SK-N-SH treated with all-trans-retinoic acid at 6 μM for 48 hours (cell line): ENCODE measurements around the gene UVRAG.

ENCODE experiments used
- ATAC-seq: fragments of 200-7000 bp; cut with Tn5 transposase; 3 replicates; pipeline ENCODE4 v1.9.1; 2020; ENCODE audit warnings: mild to moderate bottlenecking, moderate library complexity
- BACH2 ChIP-seq: fragments of 250-450 bp; sonication (Bioruptor Pico); IDR thresholded peaks from 2 replicates; pipeline ENCODE4 v1.9.0; 2021; ENCODE audit warnings: mild to moderate bottlenecking, borderline replicate concordance
- CSDC2 ChIP-seq: fragments of 250-450 bp; sonication (Bioruptor Pico); IDR thresholded peaks from 2 replicates; pipeline ENCODE4 v1.5.0; 2020; ENCODE audit warnings: mild to moderate bottlenecking, moderate library complexity
- ESRRG ChIP-seq: fragments of 250-450 bp; sonication (Bioruptor Pico); IDR thresholded peaks from 2 replicates; pipeline ENCODE4 v1.6.1; 2021; ENCODE audit warnings: mild to moderate bottlenecking
- GLIS3 ChIP-seq: fragments of 250-450 bp; sonication (Bioruptor Pico); IDR thresholded peaks from 2 replicates; pipeline ENCODE4 v1.5.0; 2020; ENCODE audit warnings: mild to moderate bottlenecking, moderate library complexity
- ISL1 ChIP-seq: fragments of 250-450 bp; sonication (Bioruptor Pico); IDR thresholded peaks from 2 replicates; pipeline ENCODE4 v2.1.2; 2022; ENCODE audit warnings: mild to moderate bottlenecking, moderate library complexity
- OSR1 ChIP-seq: fragments of 250-450 bp; sonication (Bioruptor Pico); IDR thresholded peaks from 2 replicates; pipeline ENCODE4 v1.8.0; 2022; ENCODE audit warnings: moderate library complexity, mild to moderate bottlenecking, inconsistent platforms
- POU6F1 ChIP-seq: fragments of 250-450 bp; sonication (Bioruptor Pico); IDR thresholded peaks from 2 replicates; pipeline ENCODE4 v1.8.0; 2021; ENCODE audit warnings: low read depth, mild to moderate bottlenecking, moderate library complexity, borderline replicate concordance
- PPARA ChIP-seq: fragments of 250-450 bp; sonication (Bioruptor Pico); IDR thresholded peaks from 2 replicates; pipeline ENCODE4 v1.5.0; 2020; ENCODE audit warnings: mild to moderate bottlenecking, borderline replicate concordance
- RARB ChIP-seq: fragments of 250-450 bp; sonication (Bioruptor Pico); IDR thresholded peaks from 2 replicates; pipeline ENCODE4 v1.8.0; 2021; ENCODE audit warnings: mild to moderate bottlenecking, moderate library complexity
- TCF4 ChIP-seq: fragments of 250-450 bp; sonication (Bioruptor Pico); IDR thresholded peaks from 2 replicates; pipeline ENCODE4 v1.8.0; 2021; ENCODE audit warnings: mild to moderate bottlenecking, moderate library complexity, borderline replicate concordance
- TOX ChIP-seq: fragments of 250-450 bp; sonication (Bioruptor Pico); IDR thresholded peaks from 2 replicates; pipeline ENCODE4 v1.8.0; 2021; ENCODE audit warnings: mild to moderate bottlenecking, moderate library complexity, borderline replicate concordance
- TSHZ2 ChIP-seq: fragments of 250-450 bp; sonication (Bioruptor Pico); IDR thresholded peaks from 2 replicates; pipeline ENCODE4 v1.5.0; 2020; ENCODE audit warnings: mild to moderate bottlenecking, moderate library complexity
- ZC3H10 ChIP-seq: fragments of 250-450 bp; sonication (Bioruptor Pico); IDR thresholded peaks from 2 replicates; pipeline ENCODE4 v1.5.1; 2021; ENCODE audit warnings: mild to moderate bottlenecking, moderate library complexity
- ZFP3 ChIP-seq: fragments of 250-450 bp; sonication (Bioruptor Pico); IDR thresholded peaks from 2 replicates; pipeline ENCODE4 v1.5.0; 2020; ENCODE audit warnings: mild to moderate bottlenecking, moderate library complexity
- ZFP30 ChIP-seq: fragments of 450-650 bp; formaldehyde crosslinking; IDR thresholded peaks from 2 replicates; pipeline ENCODE4 v1.5.0; 2022; ENCODE audit warnings: mild to moderate bottlenecking, moderate library complexity
- ZNF565 ChIP-seq: fragments of 450-650 bp; formaldehyde crosslinking; conservative IDR thresholded peaks from 2 replicates; pipeline ENCODE4 v1.5.0; 2020; ENCODE audit warnings: low read depth, mild to moderate bottlenecking, moderate library complexity
- ZNF70 ChIP-seq: fragments of 450-650 bp; formaldehyde crosslinking; IDR thresholded peaks from 2 replicates; pipeline ENCODE4 v1.5.0; 2020; ENCODE audit warnings: mild to moderate bottlenecking, moderate library complexity
- ZNF8 ChIP-seq: fragments of 450-650 bp; formaldehyde crosslinking; IDR thresholded peaks from 2 replicates; pipeline ENCODE4 v1.5.0; 2020; ENCODE audit warnings: mild to moderate bottlenecking, moderate library complexity
- TF ChIP-seq, protein P1 (sequence below): fragments of 250-450 bp; sonication (Bioruptor Pico); IDR thresholded peaks from 2 replicates; pipeline ENCODE4 v1.5.1; 2021; ENCODE audit warnings: mild to moderate bottlenecking, moderate library complexity
- TF ChIP-seq, protein P2 (sequence below): fragments of 250-450 bp; sonication (Bioruptor Pico); IDR thresholded peaks from 2 replicates; pipeline ENCODE4 v1.8.0; 2020; ENCODE audit warnings: mild to moderate bottlenecking, moderate library complexity, borderline replicate concordance

UVRAG gene

DNA sequence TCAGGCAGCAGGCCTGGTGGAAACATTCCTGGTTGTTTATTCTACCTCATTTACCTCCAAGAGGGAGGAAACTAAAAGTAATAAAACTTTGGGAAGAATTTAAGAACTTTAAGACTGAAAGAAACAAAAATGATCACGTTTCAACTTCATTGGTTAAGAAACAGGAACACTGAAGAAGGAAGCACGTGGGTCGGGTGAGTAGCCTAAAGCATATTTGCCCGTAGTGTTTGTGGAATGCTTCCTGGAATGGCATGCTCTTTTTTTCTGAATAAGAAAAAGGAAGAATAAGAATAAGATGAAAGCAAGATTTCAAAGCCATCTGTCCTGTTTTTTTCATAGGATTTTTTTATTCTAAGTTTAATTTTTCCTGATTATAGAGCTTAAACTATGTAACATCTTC lies 308.2 kb downstream of the UVRAG start:
- ATAC-seq = no peak
- TF ChIP-seq BACH2 (CRISPR knock-in tag) (no peak), ZNF70 (CRISPR knock-in tag) (no peak), ZC3H10 (CRISPR knock-in tag) (no peak), TCF4 (CRISPR knock-in tag) (no peak), ZNF565 (CRISPR knock-in tag) (no peak), TOX (no peak), ZFP3 (CRISPR knock-in tag) (no peak), TSHZ2 (CRISPR knock-in tag) (no peak), ESRRG (CRISPR knock-in tag) (no peak), PPARA (no peak), ISL1 (CRISPR knock-in tag) (no peak)
- TF ChIP-seq, protein P1, sequence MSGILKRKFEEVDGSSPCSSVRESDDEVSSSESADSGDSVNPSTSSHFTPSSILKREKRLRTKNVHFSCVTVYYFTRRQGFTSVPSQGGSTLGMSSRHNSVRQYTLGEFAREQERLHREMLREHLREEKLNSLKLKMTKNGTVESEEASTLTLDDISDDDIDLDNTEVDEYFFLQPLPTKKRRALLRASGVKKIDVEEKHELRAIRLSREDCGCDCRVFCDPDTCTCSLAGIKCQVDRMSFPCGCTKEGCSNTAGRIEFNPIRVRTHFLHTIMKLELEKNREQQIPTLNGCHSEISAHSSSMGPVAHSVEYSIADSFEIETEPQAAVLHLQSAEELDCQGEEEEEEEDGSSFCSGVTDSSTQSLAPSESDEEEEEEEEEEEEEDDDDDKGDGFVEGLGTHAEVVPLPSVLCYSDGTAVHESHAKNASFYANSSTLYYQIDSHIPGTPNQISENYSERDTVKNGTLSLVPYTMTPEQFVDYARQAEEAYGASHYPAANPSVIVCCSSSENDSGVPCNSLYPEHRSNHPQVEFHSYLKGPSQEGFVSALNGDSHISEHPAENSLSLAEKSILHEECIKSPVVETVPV (CRISPR knock-in tag) = no peak

DNA sequence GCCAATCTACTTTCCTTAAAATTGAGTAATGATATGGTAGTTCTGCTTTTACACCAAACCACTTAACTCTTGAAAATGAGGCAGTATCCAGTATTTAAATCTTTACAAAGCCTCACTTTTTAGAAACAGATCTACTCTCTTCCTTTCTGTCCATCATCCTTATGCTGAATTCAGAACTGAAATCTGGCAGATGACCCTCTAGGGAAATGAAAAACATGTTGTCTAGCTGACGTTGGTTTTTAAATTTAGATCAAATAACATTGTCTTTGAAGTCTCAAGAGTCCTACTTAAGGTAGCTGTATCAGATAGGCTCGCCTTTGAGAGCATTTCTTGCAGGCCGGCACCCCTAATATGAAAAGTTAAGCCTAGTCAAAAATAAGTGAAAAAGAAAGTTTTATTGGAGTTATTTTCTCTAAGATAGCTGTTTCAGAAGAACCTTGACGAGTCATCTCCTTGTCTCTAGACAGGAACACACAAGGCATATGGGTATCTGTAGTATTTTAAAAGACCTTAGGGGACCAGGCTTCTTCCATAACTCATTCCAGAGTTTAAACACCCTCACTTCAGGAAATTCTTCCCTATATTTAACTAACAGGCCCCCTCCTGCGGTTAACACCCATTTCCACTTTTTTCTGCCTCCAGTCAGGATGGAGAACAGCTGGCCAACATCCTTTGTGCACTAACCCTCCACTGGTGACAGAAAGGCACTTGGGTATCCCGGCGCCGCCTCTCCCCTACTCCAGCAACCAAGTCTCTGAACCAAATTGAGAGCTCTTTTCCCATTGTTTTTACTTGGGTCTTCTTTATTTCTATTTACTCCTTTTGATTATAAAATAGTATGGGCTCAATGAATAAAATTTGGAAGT lies 310.1 kb downstream of the UVRAG start:
- ATAC-seq = no peak
- TF ChIP-seq CSDC2 (CRISPR knock-in tag) (no peak), GLIS3 (no peak), ZNF8 (CRISPR knock-in tag) (no peak), ZFP3 (CRISPR knock-in tag) (no peak), ZNF70 (CRISPR knock-in tag) (no peak), PPARA (no peak)
- TF ChIP-seq, protein P1 (CRISPR knock-in tag) = no peak
- TF ChIP-seq, protein P2, sequence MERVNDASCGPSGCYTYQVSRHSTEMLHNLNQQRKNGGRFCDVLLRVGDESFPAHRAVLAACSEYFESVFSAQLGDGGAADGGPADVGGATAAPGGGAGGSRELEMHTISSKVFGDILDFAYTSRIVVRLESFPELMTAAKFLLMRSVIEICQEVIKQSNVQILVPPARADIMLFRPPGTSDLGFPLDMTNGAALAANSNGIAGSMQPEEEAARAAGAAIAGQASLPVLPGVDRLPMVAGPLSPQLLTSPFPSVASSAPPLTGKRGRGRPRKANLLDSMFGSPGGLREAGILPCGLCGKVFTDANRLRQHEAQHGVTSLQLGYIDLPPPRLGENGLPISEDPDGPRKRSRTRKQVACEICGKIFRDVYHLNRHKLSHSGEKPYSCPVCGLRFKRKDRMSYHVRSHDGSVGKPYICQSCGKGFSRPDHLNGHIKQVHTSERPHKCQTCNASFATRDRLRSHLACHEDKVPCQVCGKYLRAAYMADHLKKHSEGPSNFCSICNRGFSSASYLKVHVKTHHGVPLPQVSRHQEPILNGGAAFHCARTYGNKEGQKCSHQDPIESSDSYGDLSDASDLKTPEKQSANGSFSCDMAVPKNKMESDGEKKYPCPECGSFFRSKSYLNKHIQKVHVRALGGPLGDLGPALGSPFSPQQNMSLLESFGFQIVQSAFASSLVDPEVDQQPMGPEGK (CRISPR knock-in tag) = no peak
- TF ChIP-seq, all 23 proteins: peak for 0

DNA sequence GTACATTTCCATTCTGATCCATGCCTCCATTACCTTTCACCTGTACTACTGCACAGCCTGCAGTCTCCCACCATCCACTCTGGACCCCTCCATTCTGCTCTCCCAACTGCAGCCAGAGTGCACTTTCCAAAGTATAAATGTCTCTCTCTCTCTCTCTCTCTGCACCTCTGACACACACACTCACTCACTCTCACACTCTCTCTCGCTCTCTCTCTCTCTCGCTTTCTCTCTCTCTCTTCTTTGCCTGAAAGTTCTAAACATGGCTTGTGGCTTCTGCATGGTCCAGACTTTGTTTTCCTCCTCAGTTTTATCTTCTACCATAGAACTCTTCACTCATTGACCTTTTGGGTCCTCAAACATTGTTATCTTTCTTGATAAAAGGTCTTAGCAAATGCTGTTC lies 314.7 kb downstream of the UVRAG start:
- ATAC-seq = no peak

More for the DNA sequence above, 314.7 kb downstream of the UVRAG start:
- TF ChIP-seq ZNF70 (CRISPR knock-in tag) (no peak), TCF4 (CRISPR knock-in tag) (no peak), ISL1 (CRISPR knock-in tag) (no peak), POU6F1 (no peak), OSR1 (CRISPR knock-in tag) (no peak), TOX (no peak), ZNF565 (CRISPR knock-in tag) (no peak), BACH2 (CRISPR knock-in tag) (no peak), ZFP3 (CRISPR knock-in tag) (no peak), GLIS3 (no peak), ESRRG (CRISPR knock-in tag) (no peak), TSHZ2 (CRISPR knock-in tag) (no peak), ZFP30 (CRISPR knock-in tag) (no peak), ZC3H10 (CRISPR knock-in tag) (no peak), RARB (CRISPR knock-in tag) (no peak)
- TF ChIP-seq, protein P1 (CRISPR knock-in tag) = no peak
